GM18907 (cell line): ENCODE measurements around the gene TCP11X1.
"Not testable (repeated sequence)": the region's sequence is repeated elsewhere in the genome, so short reads cannot be mapped to it uniquely, and the experiment has no call there.

Experiments
- ATAC-seq: cut with Tn5 transposase; IDR thresholded peaks from one replicate; pipeline ENCODE4 v1.9.1; 2021; ENCODE audit warnings: mild to moderate bottlenecking, moderate library complexity; ENCODE audit not compliant: unreplicated experiment

Gene TCP11X1

GRCh38 chrX:102214986-102215385, at the start of gene TCP11X1:
Gene TCP11X1, plus strand, starts transcription at chrX:102215301.
- ATAC-seq, result not testable (repeated sequence)

DNA sequence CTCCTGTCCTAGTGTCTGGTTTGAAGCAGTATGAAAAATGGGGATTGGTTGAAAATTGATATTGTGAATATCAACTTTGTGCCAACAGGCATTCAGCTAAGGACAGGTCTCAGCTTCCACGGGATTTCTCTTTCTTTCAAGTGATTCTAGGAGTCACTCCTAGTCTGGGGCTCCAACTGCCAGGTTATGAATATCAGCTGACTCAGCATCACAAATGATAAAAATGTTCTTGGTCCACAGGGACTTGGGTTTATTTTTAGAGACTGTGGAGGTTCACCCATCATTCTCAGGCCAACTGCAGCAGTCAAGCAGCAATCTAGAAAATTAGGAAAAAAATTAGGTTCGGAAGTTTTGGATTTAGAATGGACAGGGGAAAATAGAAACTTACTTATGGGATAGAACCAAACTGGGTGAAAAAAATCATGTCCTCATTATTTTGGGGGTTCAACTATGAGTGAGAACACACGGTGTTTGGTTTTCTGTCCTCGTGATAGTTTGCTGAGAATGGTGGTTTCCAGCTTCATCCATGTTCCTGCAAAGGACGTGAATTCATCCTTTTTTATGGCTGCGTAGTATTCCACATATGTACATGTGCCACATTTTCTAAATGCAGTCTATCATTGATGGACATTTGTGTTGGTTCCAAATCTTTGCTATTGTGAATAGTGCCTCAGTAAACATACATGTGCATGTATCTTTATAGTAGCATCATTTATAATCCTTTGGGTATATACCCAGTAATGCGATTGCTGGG, 29.0 kb upstream of the TCP11X1 start:
- ATAC-seq, result no peak

- ATAC-seq, result not testable (repeated sequence)
Measured at GRCh38 chrX:102207940-102208339, 7.2 kb upstream of the TCP11X1 start.

DNA sequence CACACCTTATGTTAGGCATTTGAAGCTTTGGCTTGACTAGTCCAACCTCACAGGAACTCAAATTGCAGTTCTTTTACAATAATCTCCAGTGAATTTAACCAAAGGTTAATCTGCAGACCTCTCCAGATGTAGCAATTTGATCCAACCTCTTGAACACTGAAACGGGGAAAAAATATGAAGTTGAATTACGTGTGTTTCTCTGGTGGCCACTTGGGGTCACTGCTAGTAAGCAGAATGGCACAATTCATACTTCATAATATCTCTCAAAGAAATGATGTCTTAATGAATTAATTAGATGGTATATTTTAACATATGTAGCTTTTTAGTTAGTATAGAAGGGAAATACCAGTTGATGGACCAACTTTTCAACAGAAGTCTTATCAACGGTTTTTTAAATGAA, 1.4 kb downstream of the TCP11X1 start:
- ATAC-seq, result not testable (repeated sequence)

DNA sequence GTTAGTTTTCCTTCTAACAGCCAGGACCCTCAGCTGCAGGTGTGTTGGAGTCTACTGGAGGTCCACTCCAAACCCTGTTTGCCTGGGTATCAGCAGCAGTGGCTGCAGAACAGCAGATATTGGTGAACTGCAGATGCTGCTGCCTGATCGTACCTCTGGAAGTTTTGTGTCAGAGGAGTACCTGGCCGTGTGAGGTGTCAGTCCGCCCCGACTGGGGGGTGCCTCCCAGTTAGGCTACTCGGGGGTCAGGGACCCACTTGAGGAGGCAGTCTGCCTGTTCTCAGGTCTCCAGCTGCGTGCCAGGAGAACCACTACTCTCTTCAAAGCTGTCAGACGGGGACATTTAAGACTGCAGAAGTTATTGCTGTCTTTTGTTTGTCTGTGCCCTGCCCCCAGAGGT, 20.6 kb downstream of the TCP11X1 start:
- not testable (repeated sequence) for ATAC-seq

- not testable (repeated sequence) for ATAC-seq
Measured at GRCh38 chrX:102240265-102240664, 25.2 kb downstream of the TCP11X1 start.

DNA sequence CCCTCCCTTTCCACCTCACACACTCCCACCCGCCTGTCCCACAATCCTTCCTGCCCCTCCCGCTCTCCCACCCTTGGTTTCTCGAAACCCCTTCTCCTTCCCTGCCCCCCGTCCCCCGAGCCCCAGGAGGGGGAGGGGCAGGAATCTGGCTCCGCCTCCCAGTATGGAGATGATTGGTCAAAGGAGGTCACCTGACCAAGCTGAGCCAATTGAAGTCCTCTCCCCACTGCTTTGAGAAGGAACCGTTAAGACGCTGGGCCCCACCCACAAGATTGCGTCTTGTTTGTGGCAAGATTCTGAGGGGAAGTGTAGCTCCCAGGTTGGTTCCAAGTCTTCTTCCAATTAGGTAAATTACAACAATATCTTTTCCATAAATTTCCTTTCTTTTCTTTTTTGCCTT, 31.8 kb downstream of the TCP11X1 start, which contains the start of gene NXF2:
TSS of gene NXF2 (plus strand) at position 275 of the 400 bp plus-strand sequence. CDS start 59,912 bp downstream, outside the sequence.
- ATAC-seq, result not testable (repeated sequence)

DNA sequence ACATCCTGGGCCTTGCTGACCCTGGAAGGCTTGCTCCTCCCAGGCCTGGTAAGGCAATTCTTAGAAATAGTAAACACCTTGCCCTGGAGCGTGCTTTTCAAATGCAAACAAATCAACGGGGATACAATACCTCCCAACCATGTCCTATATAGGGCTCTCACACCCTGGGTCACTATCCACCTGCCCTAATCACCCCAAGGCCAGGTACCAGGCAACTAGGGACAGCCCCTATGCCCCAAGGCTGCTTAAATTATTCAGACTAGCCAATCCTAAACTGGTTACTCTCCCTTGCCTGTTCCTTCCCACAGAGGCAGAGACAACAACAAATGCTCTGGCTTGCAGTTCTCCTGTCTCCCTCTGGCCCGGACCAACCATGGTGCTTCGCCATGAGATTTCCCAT, 57.1 kb downstream of the TCP11X1 start:
- not testable (repeated sequence) for ATAC-seq
